ENCODE data around the gene LILRA2. TPM values are rescaled to one million over a fixed set of nuclear protein-coding genes. Genes with fewer than 3 reads are reported as not detected.

Gene LILRA2
- total RNA-seq, 4 donors from 2014 or later = 1.7 to 5.4 (median 4.3) TPM

- no peak for TF ChIP-seq CTCF (IDR thresholded peaks at IDR 0.05)
- TF ChIP-seq POLR2A (IDR thresholded peaks at IDR 0.05) = no peak
- no peak for TF ChIP-seq EP300 (IDR thresholded peaks at IDR 0.05)
- WGBS, 2 donors = 88 to 96% methylated on average over 11 to 13 of the region's 16 CpGs
- Histone ChIP-seq H3K36me3 (no peaks in the 10 kb centered on the region), H3K27me3 (no peaks in the 10 kb centered on the region), H3K27ac (no peak overlapping the region), H3K9me3 (peaks cover 0 to 7% (median 0%) of the 10 kb centered on the region in 4 donors), H3K4me1 (no peaks in the 10 kb centered on the region), H3K4me3 (no peak overlapping the region)
- DNase-seq (ENCODE audit: low spot score in 2 of 2) = no peak
These were observed 24.8 kb upstream of the LILRA2 start for GRCh38 chr19:54548806-54549205.

GRCh38 chr19:54549224-54549623, 24.4 kb upstream of the LILRA2 start:
- H3K27ac ChIP-seq = no peak overlapping the region
- TF ChIP-seq CTCF (IDR thresholded peaks at IDR 0.05) (no peak), EP300 (IDR thresholded peaks at IDR 0.05) (no peak), POLR2A (IDR thresholded peaks at IDR 0.05) (no peak)
- no peak for DNase-seq (ENCODE audit: low spot score in 2 of 2)
- H3K36me3 ChIP-seq = no peaks in the 10 kb centered on the region
- 80 to 82% methylated on average over 5 to 9 of the region's 14 CpGs for WGBS, 2 donors
- H3K9me3 ChIP-seq = peaks cover 0 to 7% (median 0%) of the 10 kb centered on the region in 4 donors
- no peaks in the 10 kb centered on the region for H3K4me1 ChIP-seq
- H3K27me3 ChIP-seq = no peaks in the 10 kb centered on the region
- H3K4me3 ChIP-seq = no peak overlapping the region

DNA sequence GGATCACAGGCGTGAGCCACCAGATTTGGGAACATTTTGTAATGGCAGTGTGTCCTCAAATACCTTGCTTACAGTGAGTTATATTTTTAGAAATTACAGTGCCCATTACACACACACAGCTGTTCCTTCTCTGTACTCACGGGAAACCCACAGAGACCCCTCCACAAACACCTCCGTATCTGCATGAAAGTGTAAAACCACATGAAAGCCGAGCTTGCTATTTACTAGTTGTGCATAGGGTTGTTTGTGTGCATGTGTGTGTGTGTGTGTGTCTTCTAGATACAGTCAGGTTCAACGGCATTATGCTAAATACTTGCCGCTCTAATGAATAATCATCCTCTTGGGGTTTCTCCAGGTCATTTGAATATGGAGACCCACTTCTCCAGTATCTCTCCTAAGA, 22.3 kb upstream of the LILRA2 start:
- DNase-seq (ENCODE audit: low spot score in 2 of 2) = no peak
- 85 to 86% methylated on average over 6 of the region's 6 CpGs for WGBS, 2 donors
- Histone ChIP-seq H3K4me1 (no peaks in the 10 kb centered on the region), H3K27ac (no peak overlapping the region), H3K9me3 (peaks cover 0 to 7% (median 0%) of the 10 kb centered on the region in 4 donors), H3K4me3 (no peak overlapping the region), H3K27me3 (no peaks in the 10 kb centered on the region), H3K36me3 (no peaks in the 10 kb centered on the region)
- TF ChIP-seq POLR2A (IDR thresholded peaks at IDR 0.05) = no peak
- TF ChIP-seq CTCF (IDR thresholded peaks at IDR 0.05) = no peak
- TF ChIP-seq EP300 (IDR thresholded peaks at IDR 0.05) = no peak

DNA sequence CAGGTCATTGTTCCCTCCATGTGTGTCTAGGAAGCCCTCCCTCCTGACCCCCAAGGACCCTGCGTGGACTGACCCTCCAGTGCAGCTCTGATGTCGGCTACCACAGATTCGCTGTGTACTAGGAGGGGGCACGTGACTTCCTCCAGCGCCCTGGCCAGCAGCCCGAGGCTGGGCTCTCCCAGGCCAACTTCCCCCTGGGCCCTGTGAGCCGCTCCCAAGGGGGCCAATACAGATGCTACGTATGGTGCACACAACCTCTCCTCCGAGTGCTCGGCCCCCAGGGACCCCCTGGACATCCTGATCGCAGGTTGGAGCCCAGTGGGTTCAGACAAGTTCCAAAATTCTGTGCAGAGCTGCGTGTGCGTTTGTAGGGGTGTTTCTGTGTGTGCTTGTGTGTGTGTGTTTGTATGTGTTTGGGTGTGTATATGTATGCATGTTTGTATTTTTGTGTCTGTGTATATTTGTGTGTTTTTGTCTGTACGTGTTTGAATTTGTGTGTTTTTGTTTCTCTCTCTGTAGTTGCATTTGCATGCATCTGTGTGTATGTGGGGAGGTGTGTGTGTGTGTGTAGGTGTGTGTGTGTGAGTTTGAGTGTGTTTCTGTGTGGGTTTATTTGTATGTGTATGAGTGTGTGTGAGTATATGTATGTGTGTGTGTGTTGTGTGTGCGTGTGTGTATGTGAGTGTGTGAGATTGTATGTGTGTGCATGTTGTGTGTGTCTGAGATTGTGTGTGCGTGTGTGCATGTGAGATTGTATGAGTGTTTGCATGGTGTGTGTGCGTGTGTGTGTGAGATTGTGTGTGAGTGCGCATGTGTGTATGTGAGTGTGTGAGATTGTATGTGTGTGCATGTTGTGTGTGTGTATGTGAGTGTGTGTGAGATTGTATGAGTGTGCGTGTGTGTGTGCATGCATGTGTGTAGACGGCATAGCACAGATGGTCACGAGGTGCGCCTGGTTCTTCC, 21.4 kb upstream of the LILRA2 start:
- 74 to 86% methylated on average over 22 of the region's 22 CpGs for WGBS, 2 donors
- no peak for TF ChIP-seq EP300 (IDR thresholded peaks at IDR 0.05)
- no peak for TF ChIP-seq POLR2A (IDR thresholded peaks at IDR 0.05)
- TF ChIP-seq CTCF (IDR thresholded peaks at IDR 0.05) = no peak
- DNase-seq (ENCODE audit: low spot score in 2 of 2) = peak in 1 of 2 donors; percentile 35

DNA sequence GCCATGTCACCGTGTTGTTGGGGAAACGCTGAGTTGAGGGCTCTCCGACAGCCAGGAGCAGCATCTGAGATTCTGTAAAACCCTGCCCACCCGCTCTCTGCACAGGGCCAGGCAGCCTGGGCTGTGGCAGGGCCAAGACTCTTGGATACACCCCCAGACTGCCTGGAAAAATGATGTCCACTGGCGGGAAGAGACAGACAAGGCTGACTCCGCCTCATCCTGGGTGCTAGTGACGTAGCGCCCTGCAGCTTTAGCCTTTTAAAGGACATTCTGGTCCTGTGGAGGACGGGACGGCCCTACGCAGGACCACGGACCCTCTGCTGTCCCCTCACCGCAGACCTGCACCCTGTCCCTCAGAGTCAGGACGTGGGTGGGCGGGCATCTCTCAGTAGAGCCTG, 20.7 kb upstream of the LILRA2 start:
- TF ChIP-seq POLR2A (IDR thresholded peaks at IDR 0.05) (no peak), CTCF (IDR thresholded peaks at IDR 0.05) (no peak), EP300 (IDR thresholded peaks at IDR 0.05) (no peak)
- WGBS, 2 donors = 82 to 88% methylated on average over 15 of the region's 15 CpGs
- H3K27ac ChIP-seq = no peak overlapping the region
- H3K4me3 ChIP-seq = no peak overlapping the region
- no peak for DNase-seq (ENCODE audit: low spot score in 2 of 2)
- no peaks in the 10 kb centered on the region for H3K36me3 ChIP-seq
- H3K27me3 ChIP-seq = no peaks in the 10 kb centered on the region
- no peaks in the 10 kb centered on the region for H3K4me1 ChIP-seq
- peaks cover 0 to 7% (median 0%) of the 10 kb centered on the region in 4 donors for H3K9me3 ChIP-seq

More for the DNA sequence above, 21.4 kb upstream of the LILRA2 start:
- Histone ChIP-seq H3K4me1 (no peaks in the 10 kb centered on the region), H3K9me3 (peaks cover 0 to 7% (median 0%) of the 10 kb centered on the region in 4 donors), H3K4me3 (no peak overlapping the region), H3K27me3 (no peaks in the 10 kb centered on the region), H3K27ac (no peak overlapping the region), H3K36me3 (no peaks in the 10 kb centered on the region)

All from tibial nerve (tissue), 4 donors.